ENCODE data around the gene MATR3. TPM values are rescaled to one million over a fixed set of nuclear protein-coding genes. Genes with fewer than 3 reads are reported as not detected.

The MATR3 gene
- total RNA-seq, 1 experiment from 2014 or later: 194 TPM

GRCh38 chr5:139363937-139364336, 70.4 kb downstream of the MATR3 start:
- TF ChIP-seq SIN3A (IDR thresholded peaks at IDR 0.05; ENCODE audit: borderline replicate concordance, insufficient read depth, low read depth, low read length) (no peak), CTCF (IDR thresholded peaks at IDR 0.05) (no peak), REST (IDR thresholded peaks at IDR 0.05; ENCODE audit: insufficient read depth in 1 of 2, low read depth in 2 of 2, low read length in 1 of 2) (no peak)
- BruUV-seq (replicated peaks): no TSS peak
- DNase-seq (ENCODE audit: low read depth, low spot score) (no peak), ATAC-seq (no peak)
- Histone ChIP-seq H3K4me1 (ENCODE audit: control insufficient read depth, insufficient read depth, low read length) (no peaks in the 10 kb centered on the region), H3K27ac (ENCODE audit: low read length) (no peak overlapping the region), H3K36me3 (ENCODE audit: control insufficient read depth, insufficient read depth, low read length) (peaks cover 12% of the 10 kb centered on the region), H3K4me3 (ENCODE audit: low read depth in 2 of 2, low read length in 2 of 2) (no peak overlapping the region), H3K9me3 (ENCODE audit: control insufficient read depth, insufficient read depth, low read depth, low read length) (no peaks in the 10 kb centered on the region), H3K27me3 (ENCODE audit: control insufficient read depth, insufficient read depth, low read length) (no peaks in the 10 kb centered on the region)
- CTCF ChIA-PET: no interaction called here
- POLR2A ChIA-PET: no interaction called here
- intact Hi-C loops (cut with micrococcal nuclease; ENCODE audit: unreplicated experiment) (no loop called here), in situ Hi-C loops (cut with HindIII; ENCODE audit: low pct_unique_long_range_greater_than_20kb, low sequenced_read_pairs) (no loop called here)

GRCh38 chr5:139364466-139364865, 70.9 kb downstream of the MATR3 start:
- ChIA-PET CTCF (no interaction called here), POLR2A (no interaction called here)
- Histone ChIP-seq H3K4me3 (ENCODE audit: low read depth in 2 of 2, low read length in 2 of 2) (no peak overlapping the region), H3K4me1 (ENCODE audit: control insufficient read depth, insufficient read depth, low read length) (no peaks in the 10 kb centered on the region), H3K27ac (ENCODE audit: low read length) (no peak overlapping the region), H3K36me3 (ENCODE audit: control insufficient read depth, insufficient read depth, low read length) (peaks cover 17% of the 10 kb centered on the region), H3K9me3 (ENCODE audit: control insufficient read depth, insufficient read depth, low read depth, low read length) (no peaks in the 10 kb centered on the region), H3K27me3 (ENCODE audit: control insufficient read depth, insufficient read depth, low read length) (no peaks in the 10 kb centered on the region)
- no peak for ATAC-seq
- TSS peak; percentile 39 for BruUV-seq (replicated peaks)
- intact Hi-C loops (cut with micrococcal nuclease; ENCODE audit: unreplicated experiment) (no loop called here), in situ Hi-C loops (cut with HindIII; ENCODE audit: low pct_unique_long_range_greater_than_20kb, low sequenced_read_pairs) (no loop called here)
- no peak for DNase-seq (ENCODE audit: low read depth, low spot score)
- TF ChIP-seq CTCF (IDR thresholded peaks at IDR 0.05) (no peak), POLR2AphosphoS5 (IDR thresholded peaks at IDR 0.05; ENCODE audit: low read depth, low read length) (no peak), SIN3A (IDR thresholded peaks at IDR 0.05; ENCODE audit: borderline replicate concordance, insufficient read depth, low read depth, low read length) (no peak), TCF7L2 (IDR thresholded peaks at IDR 0.05; ENCODE audit: low read depth, low read length) (no peak), REST (IDR thresholded peaks at IDR 0.05; ENCODE audit: insufficient read depth in 1 of 2, low read depth in 2 of 2, low read length in 1 of 2) (no peak)

All from Panc1 (cell line).